Measurements from ENCODE around the gene TLE3. TPM values are rescaled to one million over a fixed set of nuclear protein-coding genes. Genes with fewer than 3 reads are reported as not detected.
"Not testable (repeated sequence)": the region's sequence is repeated elsewhere in the genome, so short reads cannot be mapped to it uniquely, and the experiment has no call there.

TLE3 gene
- total RNA-seq: 68.9 TPM

DNA sequence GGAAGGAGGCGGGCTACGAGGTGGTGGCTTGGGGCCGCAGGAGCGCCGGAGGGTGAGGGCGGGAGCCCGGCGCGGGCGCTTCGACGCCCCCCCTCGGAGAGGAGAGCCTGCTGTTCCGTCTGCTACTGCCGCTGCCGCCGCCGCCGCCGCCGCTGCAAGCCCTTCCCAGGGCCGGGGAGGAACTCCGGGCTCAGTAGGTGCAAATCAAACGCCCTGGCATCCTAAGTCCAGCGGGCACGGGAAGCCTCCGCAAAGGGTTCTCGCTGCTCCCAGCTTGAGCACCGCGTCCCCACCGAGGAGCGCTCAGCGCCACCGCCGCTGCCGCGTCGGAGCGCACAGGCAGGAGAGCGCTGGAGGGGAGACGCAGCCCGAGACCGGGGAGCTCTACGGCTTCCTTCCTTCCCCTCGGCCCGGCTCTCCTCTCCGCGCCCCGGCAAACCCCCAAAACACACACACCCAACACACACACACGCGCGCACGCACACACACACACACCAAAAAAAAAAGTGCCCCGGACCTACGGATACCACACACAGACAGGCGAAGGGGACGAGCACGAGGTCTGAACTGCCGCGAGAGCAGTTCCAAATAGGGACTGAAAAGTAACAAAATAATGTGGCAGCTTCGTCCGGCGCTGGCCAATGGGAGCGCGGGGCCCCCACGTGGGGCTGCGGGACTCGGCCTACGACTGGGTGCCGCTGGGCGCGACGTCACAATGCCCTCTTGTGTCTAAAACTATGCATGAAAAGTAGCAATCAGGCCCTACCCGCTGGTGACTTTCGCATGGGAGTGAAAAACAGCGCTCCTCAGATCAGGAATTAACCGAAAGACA, at the start of gene TLE3:
TSS of gene TLE3 (minus strand) at position 597 of the 832 bp plus-strand sequence. CDS start 1,119 bp downstream, outside the sequence.
- FAIRE-seq: peak; percentile 69
- peak; percentile 99 to 100 for DNase-seq (ENCODE audit: low spot score in 2 of 2)

DNA sequence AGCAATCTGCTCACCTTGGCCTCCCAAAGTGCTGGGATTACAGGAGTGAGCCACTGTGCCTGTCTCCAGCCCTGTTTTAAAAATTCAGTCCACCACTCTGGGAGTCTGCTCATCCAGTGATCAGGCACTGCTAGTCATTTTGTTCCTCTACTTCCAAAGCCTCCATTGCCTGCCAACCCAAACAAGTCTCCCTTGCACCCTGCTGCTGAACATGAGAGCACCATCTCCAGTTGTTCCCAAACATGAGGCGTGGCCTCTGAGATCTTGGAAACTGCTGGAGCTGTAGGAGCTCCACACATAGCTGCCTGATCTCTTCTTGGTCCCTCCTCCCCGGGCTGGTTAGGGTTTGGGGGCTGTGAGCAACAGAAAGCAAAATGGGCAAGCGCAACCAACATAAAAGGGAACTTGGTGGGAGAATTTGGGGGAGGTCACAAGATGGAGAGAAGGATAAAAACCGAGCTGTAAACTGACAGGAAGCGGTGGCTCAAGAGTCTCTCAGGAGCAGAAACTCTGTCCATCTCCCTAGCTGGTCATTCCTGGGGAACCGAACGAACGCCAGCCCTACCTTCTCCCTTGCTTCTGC, 49.6 kb upstream of the TLE3 start:
- FAIRE-seq (no peak), DNase-seq (ENCODE audit: low spot score in 2 of 2) (no peak)

DNA sequence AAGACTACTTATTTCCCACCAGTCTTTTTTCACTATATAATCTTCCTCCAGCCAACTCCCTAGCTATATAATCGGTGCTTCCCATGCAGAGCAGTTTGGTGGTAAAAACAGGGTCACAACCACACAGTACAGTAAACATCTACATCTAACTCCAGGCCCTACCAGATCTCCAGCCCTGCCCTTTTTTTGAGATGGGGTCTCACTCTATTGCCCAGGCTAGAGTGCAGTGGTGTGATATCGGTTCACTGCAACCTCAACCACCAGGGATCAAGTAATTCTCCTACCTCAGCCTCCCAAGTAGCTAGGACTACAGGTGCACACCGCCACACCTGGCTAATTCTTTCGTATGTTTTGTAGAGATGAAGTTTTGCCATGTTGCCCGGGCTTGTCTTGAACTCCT, 49.1 kb upstream of the TLE3 start:
- no peak for DNase-seq (ENCODE audit: low spot score in 2 of 2)
- no peak for FAIRE-seq

DNA sequence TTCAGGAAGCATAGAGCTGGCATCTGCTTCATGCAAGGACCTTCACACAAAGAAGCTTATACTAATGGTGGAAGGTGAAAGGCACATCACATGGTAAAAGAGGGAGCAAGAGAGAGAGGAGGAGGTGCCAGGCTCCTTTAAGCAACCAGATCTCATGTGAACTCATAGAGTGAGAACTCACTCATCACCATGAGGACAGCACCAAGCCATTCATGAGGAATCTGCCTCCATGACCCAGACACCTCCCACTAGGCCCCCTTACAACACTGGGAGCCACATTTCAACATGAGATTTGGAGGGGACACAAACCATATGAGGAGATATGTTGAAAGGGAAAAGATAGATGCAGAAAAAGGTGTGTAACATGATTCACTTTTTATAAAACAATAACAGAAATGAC, 48.4 kb upstream of the TLE3 start:
- DNase-seq (ENCODE audit: low spot score in 2 of 2) (no peak), FAIRE-seq (no peak)

DNA sequence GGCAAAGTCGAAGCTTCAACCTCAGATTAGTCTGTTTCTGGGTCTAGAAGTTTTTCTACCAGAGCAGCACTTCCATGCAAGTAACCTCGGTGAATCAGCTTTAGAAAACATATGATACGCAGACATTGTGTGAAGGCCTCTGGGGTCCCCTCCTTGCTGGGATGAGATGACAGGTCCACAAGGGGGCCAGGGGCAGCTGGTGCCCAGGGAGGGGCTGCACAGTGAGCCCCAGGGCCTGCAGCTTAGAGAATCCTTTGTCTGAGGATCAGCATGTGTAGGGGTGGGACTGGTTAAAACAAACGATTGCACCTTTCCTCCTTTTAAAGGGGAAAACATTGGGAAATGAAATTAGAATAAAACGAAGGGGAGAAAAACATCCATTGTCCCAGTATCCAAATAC, 47.5 kb upstream of the TLE3 start:
- DNase-seq (ENCODE audit: low spot score in 2 of 2) (no peak), FAIRE-seq (no peak)

DNA sequence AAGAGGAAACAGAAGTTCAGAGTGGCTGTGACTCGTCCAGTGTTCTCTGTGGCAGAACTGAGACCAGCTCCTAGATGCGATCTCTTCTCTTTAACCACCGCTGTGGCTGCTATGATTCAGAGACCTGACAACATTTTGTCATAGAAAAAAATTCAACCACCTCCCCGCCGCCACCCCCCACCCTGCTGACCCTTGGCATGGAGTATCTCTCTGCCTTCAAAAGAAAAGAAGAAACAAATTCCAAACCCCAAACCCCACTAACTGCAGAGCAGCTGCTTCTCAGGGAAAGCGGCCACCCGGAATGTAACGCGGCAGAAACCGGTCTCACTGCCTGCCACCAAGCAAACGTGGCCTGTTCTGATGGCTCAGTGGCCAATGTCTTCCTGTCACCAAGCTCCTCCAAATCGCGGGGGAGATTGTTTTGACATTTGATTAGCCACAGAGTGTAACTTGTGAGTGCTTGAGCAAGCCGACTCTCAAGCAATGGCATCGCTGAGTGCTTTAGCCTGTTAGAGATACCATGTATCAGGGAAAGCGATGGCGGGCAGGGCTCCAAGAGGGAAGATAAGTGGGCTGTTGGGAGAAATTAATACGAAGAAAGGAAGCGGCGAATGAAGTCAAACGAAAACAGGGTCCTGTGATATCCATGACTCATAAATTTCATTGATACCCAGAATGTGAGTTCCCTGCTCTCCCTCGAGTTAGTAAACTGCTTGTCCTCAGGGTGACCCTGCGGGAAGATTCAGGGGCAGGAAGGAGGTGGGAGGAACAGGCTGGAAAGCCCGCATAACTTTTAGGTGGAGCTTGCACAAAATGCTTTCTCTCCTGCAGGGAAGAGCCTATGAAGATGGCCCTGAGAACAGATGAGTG, 44.8 kb upstream of the TLE3 start:
- no peak for FAIRE-seq

DNA sequence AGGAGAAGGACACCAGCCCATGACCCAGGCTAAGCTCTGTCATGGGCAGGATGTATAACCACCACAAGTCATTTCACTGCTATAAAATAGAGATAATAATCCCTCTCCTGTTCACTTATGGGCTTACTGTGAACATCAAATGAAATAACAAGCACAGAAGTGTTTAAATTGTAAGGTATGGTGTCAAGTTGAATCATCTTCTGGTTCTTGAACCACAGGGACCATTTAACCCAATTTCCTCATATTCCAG, 44.3 kb upstream of the TLE3 start:
- FAIRE-seq (no peak), DNase-seq (ENCODE audit: low spot score in 2 of 2) (no peak)

More for the DNA sequence above, 44.8 kb upstream of the TLE3 start:
- no peak for DNase-seq (ENCODE audit: low spot score in 2 of 2)

DNA sequence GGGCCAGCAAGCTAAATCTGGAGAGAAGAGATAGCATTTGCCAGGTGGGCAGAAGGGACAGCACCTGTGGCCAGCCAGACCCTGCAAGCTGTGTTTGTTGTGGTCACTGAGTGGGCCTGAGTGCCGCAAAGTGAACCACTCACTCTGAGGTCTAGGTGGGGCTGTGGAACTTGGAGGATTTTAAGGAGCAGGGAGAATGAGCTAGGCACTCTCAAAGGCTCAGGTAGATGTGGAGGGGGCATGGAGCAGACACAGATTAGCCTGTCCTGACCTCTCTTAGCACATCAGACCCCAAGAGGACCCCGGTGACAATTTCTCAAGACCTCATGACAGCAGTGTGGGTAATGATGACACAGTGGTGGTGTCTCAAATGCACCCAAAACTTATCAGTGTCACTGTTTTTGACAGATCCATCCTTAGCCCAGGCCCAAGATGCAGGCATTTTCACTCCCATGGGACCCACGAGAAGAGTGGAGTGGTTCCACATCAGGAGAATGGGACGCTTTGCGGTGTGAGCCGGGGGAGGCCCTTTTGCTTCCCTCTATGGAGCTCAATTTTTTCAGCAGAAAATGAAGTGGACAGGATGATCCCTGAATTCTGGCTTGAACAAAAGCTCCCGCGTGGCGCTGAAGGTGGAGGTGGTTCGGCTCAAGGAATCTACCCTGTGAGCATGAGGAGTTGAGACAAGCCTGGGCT, 43.8 kb upstream of the TLE3 start:
- DNase-seq (ENCODE audit: low spot score in 2 of 2) (no peak), FAIRE-seq (no peak)

DNA sequence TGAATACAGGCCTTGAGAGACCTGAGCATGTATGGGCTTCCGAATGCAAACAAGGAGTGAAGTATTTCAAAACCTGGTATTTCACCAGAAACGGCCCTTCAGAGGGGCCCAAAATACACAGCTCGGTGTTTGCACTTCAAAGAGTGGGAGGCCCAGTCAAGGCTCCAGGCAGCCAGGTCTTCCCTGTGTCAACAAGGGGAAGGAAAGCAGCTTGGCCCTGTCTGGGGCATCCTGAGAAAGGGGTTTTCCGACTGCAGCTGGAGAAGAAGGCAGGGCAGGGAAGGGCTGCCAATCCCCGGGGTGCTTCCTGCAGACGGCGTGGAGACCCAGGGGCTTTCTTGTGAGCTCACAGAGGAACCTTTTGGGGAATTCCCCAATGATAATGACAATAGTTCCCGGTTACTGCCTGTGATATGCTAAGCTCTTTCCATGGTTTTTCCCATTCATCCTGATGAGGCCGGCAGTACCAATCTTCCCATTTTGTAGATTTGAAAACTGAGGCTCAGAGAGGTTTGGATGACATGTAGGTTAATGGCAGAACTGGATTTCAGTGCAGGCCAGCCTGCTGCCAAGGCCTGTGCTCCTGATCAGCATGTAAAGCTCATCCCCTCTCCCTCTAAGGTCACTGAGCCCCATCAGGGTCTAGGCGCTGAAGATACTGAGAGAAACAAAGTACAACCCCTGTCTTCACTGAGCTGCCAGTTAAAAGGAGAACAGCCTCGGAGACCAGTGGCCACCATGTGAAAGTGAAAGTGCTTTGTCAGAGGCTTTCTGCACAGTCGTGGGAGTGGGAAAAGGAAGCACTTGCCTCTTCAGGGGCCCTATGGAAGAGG, 43.0 kb upstream of the TLE3 start:
- FAIRE-seq (no peak), DNase-seq (ENCODE audit: low spot score in 2 of 2) (no peak)

DNA sequence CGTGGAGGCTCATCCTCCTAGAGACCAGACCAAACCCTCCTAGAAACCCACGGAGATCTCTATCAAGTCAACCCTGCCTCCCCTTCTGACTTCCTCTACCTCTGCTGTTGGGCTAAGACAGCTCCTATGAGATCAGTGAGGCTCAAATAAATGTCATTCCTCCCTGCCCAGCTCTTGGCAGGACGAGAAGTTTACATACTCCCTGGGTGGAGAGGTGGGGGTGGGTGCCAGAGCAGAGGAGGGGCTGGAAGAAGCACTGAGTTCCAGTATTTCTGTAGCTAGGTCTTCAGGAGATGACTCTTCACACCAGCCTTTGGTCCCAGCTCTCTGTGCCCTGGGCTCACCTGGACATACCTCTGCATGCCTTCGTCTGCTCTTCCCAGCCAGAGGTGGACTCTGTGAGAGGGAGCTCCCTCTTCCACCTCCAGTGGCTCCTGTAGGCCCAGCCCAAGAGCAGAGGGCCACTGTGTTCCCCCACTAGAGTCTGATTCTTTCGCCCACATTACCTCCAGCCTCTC, 42.4 kb upstream of the TLE3 start:
- DNase-seq (ENCODE audit: low spot score in 2 of 2): no peak
- no peak for FAIRE-seq

DNA sequence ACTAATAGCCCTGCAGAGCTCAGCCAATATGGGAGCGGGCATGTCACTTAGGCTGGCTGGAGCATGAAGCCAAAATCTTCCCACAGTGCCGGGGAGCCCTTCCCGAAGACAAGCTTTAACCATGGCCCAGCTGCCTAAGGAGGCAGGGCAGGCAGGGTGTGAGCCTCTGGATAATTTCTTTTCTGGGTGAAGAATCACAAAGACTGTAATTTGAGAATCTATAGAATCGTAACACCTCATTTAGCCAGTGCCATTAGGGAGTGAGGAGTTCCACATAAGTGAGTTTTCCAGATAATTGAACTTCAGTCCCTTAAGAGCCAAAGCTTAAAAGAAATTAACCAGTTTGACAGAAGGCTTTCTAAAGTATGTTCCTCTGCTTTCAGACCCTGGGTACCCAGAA, 40.2 kb upstream of the TLE3 start:
- DNase-seq (ENCODE audit: low spot score in 2 of 2) (no peak), FAIRE-seq (no peak)

DNA sequence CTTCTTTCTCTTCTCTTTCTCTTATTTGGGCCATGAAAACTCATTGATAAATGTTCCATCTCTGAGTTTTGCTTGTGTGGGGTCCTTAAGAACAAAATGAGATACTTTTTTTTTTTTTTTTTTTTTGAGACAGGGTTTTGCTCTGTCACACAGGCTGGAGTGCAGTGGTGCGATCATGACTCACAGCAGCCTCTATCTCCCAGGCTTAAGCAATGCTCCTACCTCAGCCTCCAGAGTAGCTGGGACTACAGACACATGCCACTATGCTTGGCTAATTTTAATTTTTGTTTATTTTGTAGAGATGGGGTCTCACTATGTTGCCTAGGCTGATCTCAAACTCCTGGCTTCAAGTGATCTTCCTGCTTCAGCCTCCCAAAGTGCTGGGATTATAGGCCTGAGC, 39.3 kb upstream of the TLE3 start:
- not testable (repeated sequence) for DNase-seq (ENCODE audit: low spot score in 2 of 2); FAIRE-seq

DNA sequence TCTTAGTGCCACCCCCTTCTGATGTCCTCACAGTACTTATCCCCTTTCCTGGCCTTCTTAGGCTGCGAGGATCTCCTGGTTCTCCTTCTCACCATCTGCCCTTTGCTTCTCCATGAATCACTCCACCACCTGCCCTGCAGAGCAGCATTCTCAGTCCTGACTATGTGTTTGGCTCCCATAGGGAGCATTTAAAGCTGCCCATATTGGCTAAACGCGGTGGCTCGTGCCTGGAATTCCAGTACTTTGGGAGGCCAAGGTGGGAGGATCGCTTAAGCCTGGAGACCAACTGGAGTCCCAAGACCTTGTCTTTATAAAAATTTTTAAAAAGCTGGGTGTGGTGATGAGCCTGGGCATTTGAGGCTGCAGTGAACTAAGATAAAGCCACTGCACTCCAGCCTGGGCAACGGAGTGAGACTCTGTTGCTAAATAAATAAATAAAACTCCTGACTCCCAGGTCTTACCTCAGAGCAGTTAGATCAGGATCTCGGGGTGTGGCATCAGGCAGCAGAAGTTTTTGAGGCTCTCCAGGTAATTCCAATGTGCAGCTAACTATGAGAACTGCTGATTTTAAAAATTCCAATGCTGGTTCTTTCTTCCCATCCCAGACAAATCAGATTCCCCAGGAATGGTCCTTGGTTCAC, 36.2 kb upstream of the TLE3 start:
- FAIRE-seq: no peak
- no peak for DNase-seq (ENCODE audit: low spot score in 2 of 2)

DNA sequence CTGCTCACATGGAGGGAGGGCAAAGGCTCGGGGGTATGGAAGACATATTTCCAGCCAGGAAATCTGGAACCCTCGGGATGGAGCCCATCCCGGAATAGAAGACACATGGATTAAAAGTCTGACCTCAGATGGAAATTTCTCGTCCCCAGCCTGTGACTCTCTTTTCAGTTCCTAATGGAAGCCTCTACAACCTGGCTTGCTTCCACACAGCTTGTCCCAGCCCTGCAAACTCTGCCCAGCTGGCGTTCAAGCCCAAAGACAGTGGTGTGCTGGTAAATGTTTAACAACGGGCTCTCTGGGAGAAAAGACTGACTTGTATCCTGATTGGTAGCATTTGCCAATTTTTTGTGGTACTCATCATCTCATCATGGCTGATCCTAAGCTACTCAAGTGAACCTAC, 35.6 kb upstream of the TLE3 start:
- no peak for DNase-seq (ENCODE audit: low spot score in 2 of 2)
- FAIRE-seq: no peak

DNA sequence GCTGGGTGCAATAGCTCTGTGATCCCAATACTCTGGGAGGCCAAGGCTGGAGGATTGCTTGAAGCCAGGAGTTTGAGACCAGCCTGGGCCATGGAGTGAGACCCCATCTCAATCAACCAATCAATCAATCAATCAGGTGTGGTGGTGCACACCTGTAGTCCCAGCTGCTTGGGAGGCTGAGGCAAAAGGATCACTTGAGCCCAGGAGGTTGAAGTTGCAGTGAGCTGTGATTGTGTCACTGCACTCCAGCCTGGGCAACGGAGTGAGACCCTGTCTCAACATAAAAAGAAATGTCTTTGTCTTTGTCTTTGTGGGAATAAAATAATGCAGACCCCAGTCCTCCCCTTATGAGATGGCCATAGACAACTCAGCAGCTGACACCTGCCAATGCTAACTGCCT, 34.9 kb upstream of the TLE3 start:
- DNase-seq (ENCODE audit: low spot score in 2 of 2) (no peak), FAIRE-seq (no peak)

DNA sequence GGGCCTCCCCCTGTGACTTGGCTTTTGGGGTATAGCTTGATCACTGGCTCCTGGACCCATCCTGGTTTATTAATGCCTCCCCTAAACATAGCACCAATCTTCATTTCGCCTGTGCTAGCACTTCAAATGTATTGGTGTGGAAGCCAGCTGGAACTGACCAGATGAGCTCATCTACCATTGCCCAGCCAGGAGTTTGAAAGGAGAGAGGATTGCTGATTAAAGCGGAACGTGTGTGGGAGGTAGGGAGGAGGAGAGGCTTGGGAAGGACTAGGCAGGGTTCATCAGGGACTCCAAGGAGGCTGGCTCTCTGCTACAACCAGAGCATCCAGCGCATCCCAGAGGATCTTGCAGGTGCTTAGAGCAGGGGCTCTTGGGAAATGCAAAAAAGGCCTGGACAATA, 34.4 kb upstream of the TLE3 start:
- DNase-seq (ENCODE audit: low spot score in 2 of 2): no peak
- no peak for FAIRE-seq

DNA sequence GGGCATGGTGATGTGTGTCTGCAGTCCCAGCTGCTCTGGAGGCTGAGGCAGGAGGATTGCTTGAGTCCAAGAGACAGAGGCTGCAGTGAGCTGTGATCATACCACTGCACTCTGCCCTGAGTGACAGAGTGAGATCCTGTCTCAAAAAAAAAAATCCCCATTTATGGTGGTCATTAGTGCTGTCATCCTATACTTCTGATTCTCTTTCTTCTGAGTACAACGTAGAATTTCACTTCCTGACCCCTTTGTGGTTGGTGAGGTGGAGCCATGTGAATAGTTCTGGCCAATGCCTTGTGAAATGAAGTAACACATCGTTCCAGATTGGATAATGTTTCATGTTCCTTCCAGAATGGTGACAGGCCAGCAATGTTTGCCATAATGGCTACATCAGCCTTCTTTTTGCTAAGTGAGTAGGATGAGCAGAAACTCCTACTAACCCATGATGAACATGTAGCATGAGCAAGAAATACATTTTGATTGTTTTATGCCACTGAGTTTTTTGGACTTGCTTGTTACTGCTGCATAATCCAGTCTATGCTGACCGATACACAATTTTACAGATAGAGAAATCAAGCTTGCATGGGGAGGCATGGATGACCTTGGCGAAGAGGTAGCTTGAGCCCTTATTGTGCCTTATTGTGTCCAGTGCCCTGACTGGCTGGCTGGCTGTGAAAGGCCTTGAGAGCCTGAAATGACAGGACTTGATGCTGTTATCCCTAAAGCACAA, 30.9 kb upstream of the TLE3 start:
- FAIRE-seq (no peak), DNase-seq (ENCODE audit: low spot score in 2 of 2) (no peak)

DNA sequence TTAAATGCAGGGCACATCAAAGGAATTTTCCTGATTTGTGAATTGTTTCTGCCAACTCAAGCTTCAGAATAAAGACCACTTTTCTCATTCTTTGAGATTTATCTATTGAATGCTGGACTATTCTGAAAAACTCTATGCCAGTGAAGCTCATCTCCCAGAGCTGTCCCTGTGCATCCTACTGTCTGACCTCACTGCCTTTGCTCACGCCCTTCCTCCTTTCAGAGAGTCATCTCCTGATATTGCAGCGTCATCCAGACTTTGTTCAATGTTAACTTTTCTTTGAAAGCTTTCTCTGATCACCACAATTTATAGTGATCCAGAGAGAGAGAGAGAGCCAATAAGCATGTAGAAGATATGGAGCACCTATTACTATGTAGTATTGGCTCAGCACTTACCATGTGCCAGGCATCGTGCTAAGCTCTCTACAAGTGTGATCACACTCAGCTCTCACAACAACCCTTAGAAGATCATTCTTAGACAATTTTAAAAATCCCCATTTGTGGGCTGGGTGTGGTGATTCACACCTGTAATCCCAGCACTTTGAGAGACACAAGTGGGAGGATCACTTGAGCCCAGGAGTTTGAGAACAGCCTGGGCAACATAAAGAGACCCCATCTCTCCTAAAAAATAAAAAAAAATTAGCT, 30.2 kb upstream of the TLE3 start:
- FAIRE-seq: no peak
- no peak for DNase-seq (ENCODE audit: low spot score in 2 of 2)
